DND-41 (cell line): ENCODE data around the gene MRTFA.

Source experiments
- ATAC-seq: fragments of 200-7000 bp; cut with Tn5 transposase; 3 replicates; pipeline ENCODE4 v1.9.1; 2021; ENCODE audit warnings: low read depth; ENCODE audit not compliant: insufficient read depth
- DNase-seq: peaks from one replicate; pipeline ENCODE4 v3.0.0-alpha.2; 2020
- H2AFZ ChIP-seq: 2 replicates; pipeline ENCODE4 v1.6.0; 2012; ENCODE audit warnings: low read depth, low read length
- H3K27ac ChIP-seq: 2 replicates; pipeline ENCODE4 v1.5.1; 2012; ENCODE audit warnings: low read length, inconsistent platforms
- H3K27me3 ChIP-seq: fragments of 200-600 bp; sonication (generic); 2 replicates; pipeline ENCODE4 v1.6.0; 2012; ENCODE audit warnings: low read length, mild to moderate bottlenecking, inconsistent platforms; ENCODE audit not compliant: insufficient read depth, poor library complexity
- H3K36me3 ChIP-seq: 2 replicates; pipeline ENCODE4 v1.5.1; 2012; ENCODE audit warnings: low read length, inconsistent platforms; ENCODE audit not compliant: insufficient read depth
- H3K4me1 ChIP-seq: 2 replicates; pipeline ENCODE4 v1.5.1; 2012; ENCODE audit warnings: mild to moderate bottlenecking, low read length; ENCODE audit not compliant: insufficient read depth
- H3K4me2 ChIP-seq: 2 replicates; pipeline ENCODE4 v1.6.0; 2012; ENCODE audit warnings: mild to moderate bottlenecking, moderate library complexity, low read length, inconsistent platforms; ENCODE audit not compliant: insufficient read depth
- H3K4me3 ChIP-seq, 2 experiments: fragments of 200-600 bp in 1 of 2; shearing (Covaris generic) in 1 of 2; 2 replicates each; pipeline ENCODE4 v1.5.1; 2012 to 2016; ENCODE audit warnings: inconsistent platforms in 2 of 2, low read length in 2 of 2, mild to moderate bottlenecking in 2 of 2, low read depth in 1 of 2, moderate library complexity in 1 of 2
- H3K79me2 ChIP-seq: 2 replicates; pipeline ENCODE4 v1.6.0; 2012; ENCODE audit warnings: low read length, inconsistent platforms; ENCODE audit not compliant: insufficient read depth
- H3K9ac ChIP-seq: 2 replicates; pipeline ENCODE4 v1.6.0; 2012; ENCODE audit warnings: low read depth, mild to moderate bottlenecking, inconsistent platforms, low read length, moderate library complexity
- H3K9me3 ChIP-seq: 2 replicates; pipeline ENCODE4 v1.5.1; 2012; ENCODE audit warnings: low read length, moderate library complexity, mild to moderate bottlenecking, inconsistent platforms; ENCODE audit not compliant: insufficient read depth, severe bottlenecking
- H4K20me1 ChIP-seq: 2 replicates; pipeline ENCODE4 v1.6.0; 2012; ENCODE audit warnings: low read length; ENCODE audit not compliant: insufficient read depth
- CTCF ChIP-seq: IDR thresholded peaks from 2 replicates; pipeline ENCODE4 v1.5.1; 2012; ENCODE audit warnings: borderline replicate concordance, low read length, moderate library complexity, mild to moderate bottlenecking; ENCODE audit not compliant: poor library complexity, severe bottlenecking; ENCODE audit errors: extremely low read depth
- EZH2 ChIP-seq: IDR thresholded peaks from 3 replicates; pipeline ENCODE4 v1.6.1; 2012; ENCODE audit warnings: borderline replicate concordance, low read depth, mild to moderate bottlenecking, moderate library complexity, low read length, inconsistent platforms; ENCODE audit not compliant: severe bottlenecking

Gene MRTFA

GRCh38 chr22:40433416-40434090 lies 203.0 kb downstream of the MRTFA start:
- TF ChIP-seq EZH2 = no peak
- no peak for TF ChIP-seq CTCF
- Histone ChIP-seq H3K27ac (no peak overlapping the region), H3K9ac (no peak overlapping the region), H3K36me3 (peaks cover 49% of the 10 kb centered on the region), H3K79me2 (peaks cover 12% of the 10 kb centered on the region), H3K4me2 (no peak overlapping the region), H2AFZ (no peak overlapping the region), H3K27me3 (no peaks in the 10 kb centered on the region), H3K4me1 (no peaks in the 10 kb centered on the region), H4K20me1 (peaks cover 16% of the 10 kb centered on the region; the same call in 1 of the 2 replicates), H3K4me3 (no peak overlapping the region), H3K9me3 (no peaks in the 10 kb centered on the region)
- ATAC-seq (no peak), DNase-seq (no peak)

GRCh38 chr22:40432625-40433024 lies 203.9 kb downstream of the MRTFA start:
- H3K4me1 ChIP-seq = no peaks in the 10 kb centered on the region
- no peak overlapping the region for H3K4me2 ChIP-seq
- no peak overlapping the region for H2AFZ ChIP-seq
- peaks cover 58% of the 10 kb centered on the region for H3K36me3 ChIP-seq
- no peak overlapping the region for H3K4me3 ChIP-seq
- no peak overlapping the region for H3K9ac ChIP-seq
- H3K79me2 ChIP-seq = peaks cover 12% of the 10 kb centered on the region
- DNase-seq (no peak), ATAC-seq (no peak)
- H4K20me1 ChIP-seq = peaks cover 8% of the 10 kb centered on the region; the same call in 1 of the 2 replicates
- TF ChIP-seq CTCF (no peak), EZH2 (no peak)
- H3K27ac ChIP-seq = no peak overlapping the region
- no peaks in the 10 kb centered on the region for H3K27me3 ChIP-seq
- H3K9me3 ChIP-seq = no peaks in the 10 kb centered on the region

GRCh38 chr22:40432157-40432556 lies 204.4 kb downstream of the MRTFA start:
- H3K9me3 ChIP-seq = no peaks in the 10 kb centered on the region
- no peak for ATAC-seq
- no peak overlapping the region for H3K9ac ChIP-seq
- no peak for TF ChIP-seq EZH2
- no peak for TF ChIP-seq CTCF
- no peaks in the 10 kb centered on the region for H3K4me1 ChIP-seq
- H3K36me3 ChIP-seq = peaks cover 63% of the 10 kb centered on the region
- H2AFZ ChIP-seq = no peak overlapping the region
- H3K27ac ChIP-seq = no peak overlapping the region
- DNase-seq = no peak
- H4K20me1 ChIP-seq = peaks cover 6% of the 10 kb centered on the region; the same call in 1 of the 2 replicates
- H3K27me3 ChIP-seq = no peaks in the 10 kb centered on the region
- peaks cover 12% of the 10 kb centered on the region for H3K79me2 ChIP-seq
- no peak overlapping the region for H3K4me2 ChIP-seq
- H3K4me3 ChIP-seq = no peak overlapping the region

GRCh38 chr22:40430991-40431390 lies 205.5 kb downstream of the MRTFA start:
- Histone ChIP-seq H3K4me2 (no peak overlapping the region), H3K36me3 (peaks cover 71% of the 10 kb centered on the region), H3K4me1 (no peaks in the 10 kb centered on the region), H3K27ac (no peak overlapping the region), H3K79me2 (peaks cover 2% of the 10 kb centered on the region; the same call in 1 of the 2 replicates), H4K20me1 (peaks cover 10% of the 10 kb centered on the region; the same call in 1 of the 2 replicates), H3K4me3 (no peak overlapping the region), H3K9ac (no peak overlapping the region), H3K27me3 (no peaks in the 10 kb centered on the region), H3K9me3 (no peaks in the 10 kb centered on the region), H2AFZ (no peak overlapping the region)
- TF ChIP-seq EZH2 (no peak), CTCF (no peak)
- DNase-seq (no peak), ATAC-seq (no peak)
